ENCODE results near the gene SLC66A1. TPM values are rescaled to one million over a fixed set of nuclear protein-coding genes. Genes with fewer than 3 reads are reported as not detected.

Gene SLC66A1
- total and polyA plus RNA-seq, 2 of the 13 experiments (the other 11 are each of a cell fraction or from before 2014, with no cell fraction given): 15.4 to 18.9 TPM

DNA sequence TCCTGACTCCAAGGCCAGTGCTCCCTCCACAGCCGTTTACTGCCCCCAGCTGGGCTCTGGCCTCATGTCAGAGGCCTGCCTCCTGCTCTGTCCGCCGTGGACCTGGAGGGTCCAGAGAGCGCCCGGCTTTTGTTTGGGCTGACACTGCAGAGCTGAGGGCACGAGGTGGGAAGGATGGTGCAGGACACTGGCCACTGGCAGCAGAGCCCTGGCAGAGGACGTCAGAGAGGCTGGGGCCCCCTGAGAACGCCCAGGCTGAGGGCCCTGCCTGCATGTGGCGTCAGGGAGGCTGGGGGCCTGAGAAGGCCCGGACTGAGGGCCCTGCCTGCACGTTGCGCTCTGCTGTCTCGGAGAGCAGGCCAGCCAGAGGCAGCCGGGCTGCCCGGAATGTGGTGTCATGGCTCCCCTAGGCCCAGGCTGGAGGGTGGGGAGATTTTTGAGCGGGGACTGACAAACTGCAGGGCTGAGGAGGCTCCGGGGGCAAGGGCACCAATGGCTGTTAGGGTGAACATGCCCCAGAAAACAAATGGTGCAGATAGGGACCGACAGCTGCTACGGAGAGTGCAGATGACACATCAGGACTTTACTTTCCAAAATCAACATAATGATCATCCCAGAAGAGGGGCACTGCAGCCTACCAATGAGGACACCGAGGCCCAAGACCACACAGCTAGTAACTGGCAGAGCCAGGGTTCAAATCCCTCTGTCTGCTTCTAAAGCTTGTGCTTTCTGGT, 31.7 kb downstream of the SLC66A1 start:
- CTCF ChIA-PET (ENCODE audit: low intra/inter-chr PET ratio, low total read pairs): interaction anchor here (1.1 kb wide), 1 partner anchor 44 kb away, joined by 3 read pairs; no protein-coding TSS in a partner anchor
- intact Hi-C loops (cut with micrococcal nuclease; ENCODE audit: unreplicated experiment): no loop called here
- no peak for ATAC-seq
- no peaks in the 10 kb centered on the region for H3K27me3 ChIP-seq (ENCODE audit: control insufficient read depth in 1 of 2, insufficient read depth in 2 of 2, low read length in 2 of 2)
- no peak overlapping the region for H2AFZ ChIP-seq (ENCODE audit: low read length)
- no peak overlapping the region for H3K4me2 ChIP-seq (ENCODE audit: low read depth, low read length)
- H3K36me3 ChIP-seq (replicated peaks in 1 of 2; ENCODE audit: control insufficient read depth in 1 of 2, insufficient read depth in 2 of 2, low read length in 2 of 2): peaks cover 28 to 35% of the 10 kb centered on the region in 2 experiments; a peak in 4 of 5 replicates
- H4K20me1 ChIP-seq (ENCODE audit: insufficient read depth, low read length): no peaks in the 10 kb centered on the region
- FAIRE-seq: no peak
- BruUV-seq (replicated peaks): no TSS peak
- no peaks in the 10 kb centered on the region for H3K79me2 ChIP-seq (ENCODE audit: insufficient read depth, low read length)
- H3K4me3 ChIP-seq (replicated peaks in 1 of 3; ENCODE audit: insufficient read depth in 1 of 3, low read depth in 2 of 3, low read length in 3 of 3): no peak overlapping the region
- whole genome bisulfite sequencing (ENCODE audit: low lambda C conversion rate): 91% methylated on average over 17 of the region's 20 CpGs
- POLR2A ChIA-PET: no interaction called here
- DNase-seq (ENCODE audit: low spot score): no peak
- H3K4me1 ChIP-seq (ENCODE audit: insufficient read depth, low read length): peaks cover 13% of the 10 kb centered on the region
- H3K9ac ChIP-seq (ENCODE audit: insufficient read depth, low read depth, low read length): no peak overlapping the region
- H3K9me3 ChIP-seq (ENCODE audit: low read length): no peaks in the 10 kb centered on the region
- H3K27ac ChIP-seq (ENCODE audit: extremely low read length, insufficient read depth, low read length): no peak overlapping the region
- in situ Hi-C loops (cut with HindIII; ENCODE audit: extremely low pct_ligation_motif_present, low pct_unique_long_range_greater_than_20kb): loop anchor here (5.0 kb wide), 2 partner anchors 44 to 304 kb away; no protein-coding TSS in a partner anchor
- TF ChIP-seq SP1 (IDR thresholded peaks at IDR 0.05) (no peak), SP1 (CRISPR knock-in tag; IDR thresholded peaks at IDR 0.05) (no peak), MIER2 (CRISPR knock-in tag; IDR thresholded peaks at IDR 0.05) (no peak), ATF7-NPFF (CRISPR knock-in tag; IDR thresholded peaks at IDR 0.05; ENCODE audit: low read depth) (no peak), NFIC (IDR thresholded peaks at IDR 0.05; ENCODE audit: low read length) (no peak), ZNF33B (CRISPR knock-in tag; IDR thresholded peaks at IDR 0.05) (no peak)
- TF ChIP-seq, protein P1, sequence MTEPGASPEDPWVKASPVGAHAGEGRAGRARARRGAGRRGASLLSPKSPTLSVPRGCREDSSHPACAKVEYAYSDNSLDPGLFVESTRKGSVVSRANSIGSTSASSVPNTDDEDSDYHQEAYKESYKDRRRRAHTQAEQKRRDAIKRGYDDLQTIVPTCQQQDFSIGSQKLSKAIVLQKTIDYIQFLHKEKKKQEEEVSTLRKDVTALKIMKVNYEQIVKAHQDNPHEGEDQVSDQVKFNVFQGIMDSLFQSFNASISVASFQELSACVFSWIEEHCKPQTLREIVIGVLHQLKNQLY (CRISPR knock-in tag; IDR thresholded peaks at IDR 0.05): no peak
- TF ChIP-seq, protein P2, sequence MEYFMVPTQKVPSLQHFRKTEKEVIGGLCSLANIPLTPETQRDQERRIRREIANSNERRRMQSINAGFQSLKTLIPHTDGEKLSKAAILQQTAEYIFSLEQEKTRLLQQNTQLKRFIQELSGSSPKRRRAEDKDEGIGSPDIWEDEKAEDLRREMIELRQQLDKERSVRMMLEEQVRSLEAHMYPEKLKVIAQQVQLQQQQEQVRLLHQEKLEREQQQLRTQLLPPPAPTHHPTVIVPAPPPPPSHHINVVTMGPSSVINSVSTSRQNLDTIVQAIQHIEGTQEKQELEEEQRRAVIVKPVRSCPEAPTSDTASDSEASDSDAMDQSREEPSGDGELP (IDR thresholded peaks at IDR 0.05; ENCODE audit: borderline replicate concordance, low read depth): no peak
- TF ChIP-seq, protein P3, sequence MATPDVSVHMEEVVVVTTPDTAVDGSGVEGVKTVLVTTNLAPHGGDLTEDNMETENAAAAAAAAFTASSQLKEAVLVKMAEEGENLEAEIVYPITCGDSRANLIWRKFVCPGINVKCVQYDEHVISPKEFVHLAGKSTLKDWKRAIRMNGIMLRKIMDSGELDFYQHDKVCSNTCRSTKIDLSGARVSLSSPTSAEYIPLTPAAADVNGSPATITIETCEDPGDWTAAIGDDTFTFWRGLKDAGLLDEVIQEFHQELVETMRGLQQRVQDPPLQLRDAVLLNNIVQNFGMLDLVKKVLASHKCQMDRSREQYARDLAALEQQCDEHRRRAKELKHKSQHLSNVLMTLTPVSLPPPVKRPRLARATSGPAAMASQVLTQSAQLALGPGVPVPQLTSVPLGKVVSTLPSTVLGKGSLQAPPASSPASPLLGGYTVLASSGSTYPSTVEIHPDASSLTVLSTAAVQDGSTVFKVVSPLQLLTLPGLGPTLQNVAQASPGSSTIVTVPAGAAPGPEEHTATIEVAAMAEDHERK (CRISPR knock-in tag; IDR thresholded peaks at IDR 0.05; ENCODE audit: low read depth): no peak
- TF ChIP-seq, protein P4, sequence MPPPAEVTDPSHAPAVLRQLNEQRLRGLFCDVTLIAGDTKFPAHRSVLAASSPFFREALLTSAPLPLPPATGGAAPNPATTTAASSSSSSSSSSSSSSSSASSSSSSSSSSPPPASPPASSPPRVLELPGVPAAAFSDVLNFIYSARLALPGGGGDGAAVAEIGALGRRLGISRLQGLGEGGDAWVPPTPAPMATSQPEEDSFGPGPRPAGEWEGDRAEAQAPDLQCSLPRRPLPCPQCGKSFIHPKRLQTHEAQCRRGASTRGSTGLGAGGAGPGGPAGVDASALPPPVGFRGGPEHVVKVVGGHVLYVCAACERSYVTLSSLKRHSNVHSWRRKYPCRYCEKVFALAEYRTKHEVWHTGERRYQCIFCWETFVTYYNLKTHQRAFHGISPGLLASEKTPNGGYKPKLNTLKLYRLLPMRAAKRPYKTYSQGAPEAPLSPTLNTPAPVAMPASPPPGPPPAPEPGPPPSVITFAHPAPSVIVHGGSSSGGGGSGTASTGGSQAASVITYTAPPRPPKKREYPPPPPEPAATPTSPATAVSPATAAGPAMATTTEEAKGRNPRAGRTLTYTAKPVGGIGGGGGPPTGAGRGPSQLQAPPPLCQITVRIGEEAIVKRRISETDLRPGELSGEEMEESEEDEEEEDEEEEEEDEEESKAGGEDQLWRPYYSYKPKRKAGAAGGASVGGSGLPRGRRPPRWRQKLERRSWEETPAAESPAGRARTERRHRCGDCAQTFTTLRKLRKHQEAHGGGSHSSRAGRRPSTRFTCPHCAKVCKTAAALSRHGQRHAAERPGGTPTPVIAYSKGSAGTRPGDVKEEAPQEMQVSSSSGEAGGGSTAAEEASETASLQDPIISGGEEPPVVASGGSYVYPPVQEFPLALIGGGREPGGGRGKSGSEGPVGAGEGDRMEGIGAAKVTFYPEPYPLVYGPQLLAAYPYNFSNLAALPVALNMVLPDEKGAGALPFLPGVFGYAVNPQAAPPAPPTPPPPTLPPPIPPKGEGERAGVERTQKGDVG (CRISPR knock-in tag; IDR thresholded peaks at IDR 0.05; ENCODE audit: borderline replicate concordance): 0 out of 2 replicates have a peak, but pooled peaks have one; percentile 7
- TF ChIP-seq, protein P5, sequence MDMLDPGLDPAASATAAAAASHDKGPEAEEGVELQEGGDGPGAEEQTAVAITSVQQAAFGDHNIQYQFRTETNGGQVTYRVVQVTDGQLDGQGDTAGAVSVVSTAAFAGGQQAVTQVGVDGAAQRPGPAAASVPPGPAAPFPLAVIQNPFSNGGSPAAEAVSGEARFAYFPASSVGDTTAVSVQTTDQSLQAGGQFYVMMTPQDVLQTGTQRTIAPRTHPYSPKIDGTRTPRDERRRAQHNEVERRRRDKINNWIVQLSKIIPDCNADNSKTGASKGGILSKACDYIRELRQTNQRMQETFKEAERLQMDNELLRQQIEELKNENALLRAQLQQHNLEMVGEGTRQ (IDR thresholded peaks at IDR 0.05; ENCODE audit: low read depth, low read length): no peak
- TF ChIP-seq, protein P5 (CRISPR knock-in tag; IDR thresholded peaks at IDR 0.05; ENCODE audit: borderline replicate concordance): no peak
- TF ChIP-seq, protein P6, sequence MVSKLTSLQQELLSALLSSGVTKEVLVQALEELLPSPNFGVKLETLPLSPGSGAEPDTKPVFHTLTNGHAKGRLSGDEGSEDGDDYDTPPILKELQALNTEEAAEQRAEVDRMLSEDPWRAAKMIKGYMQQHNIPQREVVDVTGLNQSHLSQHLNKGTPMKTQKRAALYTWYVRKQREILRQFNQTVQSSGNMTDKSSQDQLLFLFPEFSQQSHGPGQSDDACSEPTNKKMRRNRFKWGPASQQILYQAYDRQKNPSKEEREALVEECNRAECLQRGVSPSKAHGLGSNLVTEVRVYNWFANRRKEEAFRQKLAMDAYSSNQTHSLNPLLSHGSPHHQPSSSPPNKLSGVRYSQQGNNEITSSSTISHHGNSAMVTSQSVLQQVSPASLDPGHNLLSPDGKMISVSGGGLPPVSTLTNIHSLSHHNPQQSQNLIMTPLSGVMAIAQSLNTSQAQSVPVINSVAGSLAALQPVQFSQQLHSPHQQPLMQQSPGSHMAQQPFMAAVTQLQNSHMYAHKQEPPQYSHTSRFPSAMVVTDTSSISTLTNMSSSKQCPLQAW (CRISPR knock-in tag; IDR thresholded peaks at IDR 0.05): no peak

Measured in HepG2 (cell line).